ENCODE results near the gene LOX.
"Not testable (repeated sequence)": the region's sequence is repeated elsewhere in the genome, so short reads cannot be mapped to it uniquely, and the experiment has no call there.

LOX gene

DNA sequence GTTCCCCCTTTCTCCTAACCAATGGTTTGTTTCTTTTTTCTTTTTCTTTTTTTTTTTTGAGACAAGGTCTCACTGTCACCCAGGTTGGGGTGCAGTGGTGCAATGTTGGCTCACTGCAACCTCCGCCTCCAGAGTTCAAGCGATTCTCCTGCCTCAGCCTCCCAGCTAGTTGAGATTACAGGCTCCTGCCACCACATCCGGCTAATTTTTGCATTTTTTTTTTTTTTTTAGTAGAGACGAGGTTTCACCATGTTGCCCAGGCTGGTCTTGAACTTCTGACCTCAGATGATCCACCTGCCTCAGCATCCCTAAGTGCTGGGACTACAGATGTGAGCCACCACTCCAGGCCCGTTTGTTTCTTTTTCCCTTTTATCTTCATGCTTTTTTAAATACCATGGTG lies 16.2 kb upstream of the LOX start:
- not testable (repeated sequence) for H2BK120ac ChIP-seq (ENCODE audit: low read depth, low read length); H3K79me1 ChIP-seq (ENCODE audit: low read length); H3K4me2 ChIP-seq (ENCODE audit: low read length); H3K56ac ChIP-seq (ENCODE audit: low read length); H3K4me1 ChIP-seq (ENCODE audit: control insufficient read depth, low read depth, low read length); H4K5ac ChIP-seq (ENCODE audit: low read length); H3K36me3 ChIP-seq (ENCODE audit: control insufficient read depth, insufficient read depth, low read length); H3K18ac ChIP-seq (ENCODE audit: low read length); H2AK5ac ChIP-seq (ENCODE audit: low read length); H3K79me2 ChIP-seq (ENCODE audit: control insufficient read depth, insufficient read depth, low read length); H3K9ac ChIP-seq (ENCODE audit: low read length); H3K4me3 ChIP-seq (ENCODE audit: low read length); H3K4ac ChIP-seq (ENCODE audit: low read depth, low read length); H4K8ac ChIP-seq (ENCODE audit: low read depth, low read length); H3K23ac ChIP-seq (ENCODE audit: low read length); H3K27me3 ChIP-seq (ENCODE audit: insufficient read depth, low read length, poor library complexity); H2BK15ac ChIP-seq (replicated peaks; ENCODE audit: low read depth); DNase-seq; H3K27ac ChIP-seq (ENCODE audit: low read depth, low read length); H2BK5ac ChIP-seq (ENCODE audit: low read length)
- WGBS (ENCODE audit: extremely low coverage, insufficient coverage, low lambda C conversion rate) = no CpG with 5 or more reads among the region's 5 CpGs

DNA sequence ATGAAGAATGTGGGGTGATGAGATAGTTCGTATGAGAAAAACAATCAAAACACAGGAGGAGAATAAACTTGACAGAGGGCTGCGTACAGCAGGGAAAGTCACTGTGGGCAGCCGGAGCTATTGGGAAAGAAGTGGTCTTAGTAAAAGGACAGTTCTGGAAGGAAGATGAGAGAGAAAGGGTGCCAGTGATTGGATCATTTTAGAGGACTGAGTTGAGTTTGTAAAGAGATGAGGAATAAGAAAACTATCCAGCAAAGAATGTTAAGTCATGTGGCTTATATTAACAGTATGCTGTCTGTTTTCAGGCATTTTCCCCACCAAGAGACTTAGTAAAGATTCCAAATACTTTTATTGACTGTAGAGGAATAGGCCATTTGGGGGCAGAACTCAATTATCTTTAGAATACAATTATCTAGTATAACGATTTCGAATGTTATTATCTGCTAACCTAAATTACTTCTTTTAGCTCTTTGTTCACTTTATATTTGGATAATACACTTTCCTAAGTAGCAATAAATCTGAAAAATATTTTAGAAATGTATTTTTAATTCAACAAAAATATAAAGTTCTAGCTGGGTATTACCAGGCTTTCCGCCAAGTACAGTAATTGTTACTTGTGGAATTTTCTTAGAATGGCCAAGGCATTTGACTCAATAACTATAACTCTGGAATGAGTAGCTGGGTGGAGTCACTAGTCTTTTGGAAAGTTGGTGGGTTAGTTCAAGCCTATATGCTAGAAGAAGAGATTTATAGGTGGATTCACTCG lies 15.5 kb upstream of the LOX start:
- H3K23ac ChIP-seq (ENCODE audit: low read length) = no peak overlapping the region
- H2BK5ac ChIP-seq (ENCODE audit: low read length) = no peak overlapping the region
- no peak overlapping the region for H3K4me2 ChIP-seq (ENCODE audit: low read length)
- no peaks in the 10 kb centered on the region for H3K79me1 ChIP-seq (ENCODE audit: low read length)
- no peak overlapping the region for H3K27ac ChIP-seq (ENCODE audit: low read depth, low read length)
- H3K36me3 ChIP-seq (ENCODE audit: control insufficient read depth, insufficient read depth, low read length) = no peaks in the 10 kb centered on the region
- no peaks in the 10 kb centered on the region for H3K27me3 ChIP-seq (ENCODE audit: insufficient read depth, low read length, poor library complexity)
- H4K8ac ChIP-seq (ENCODE audit: low read depth, low read length) = no peak overlapping the region
- H3K56ac ChIP-seq (ENCODE audit: low read length) = no peak overlapping the region
- no peak overlapping the region for H2BK120ac ChIP-seq (ENCODE audit: low read depth, low read length)
- no peak for DNase-seq
- WGBS (ENCODE audit: extremely low coverage, insufficient coverage, low lambda C conversion rate) = no CpG with 5 or more reads among the region's 7 CpGs
- H4K5ac ChIP-seq (ENCODE audit: low read length) = no peak overlapping the region
- no peak overlapping the region for H3K4me3 ChIP-seq (ENCODE audit: low read length)
- no peak overlapping the region for H2BK15ac ChIP-seq (replicated peaks; ENCODE audit: low read depth)
- no peak overlapping the region for H2AK5ac ChIP-seq (ENCODE audit: low read length)
- H3K4me1 ChIP-seq (ENCODE audit: control insufficient read depth, low read depth, low read length) = no peaks in the 10 kb centered on the region
- H3K18ac ChIP-seq (ENCODE audit: low read length) = no peak overlapping the region
- no peaks in the 10 kb centered on the region for H3K79me2 ChIP-seq (ENCODE audit: control insufficient read depth, insufficient read depth, low read length)
- H3K4ac ChIP-seq (ENCODE audit: low read depth, low read length) = no peak overlapping the region
- H3K9ac ChIP-seq (ENCODE audit: low read length) = no peak overlapping the region

DNA sequence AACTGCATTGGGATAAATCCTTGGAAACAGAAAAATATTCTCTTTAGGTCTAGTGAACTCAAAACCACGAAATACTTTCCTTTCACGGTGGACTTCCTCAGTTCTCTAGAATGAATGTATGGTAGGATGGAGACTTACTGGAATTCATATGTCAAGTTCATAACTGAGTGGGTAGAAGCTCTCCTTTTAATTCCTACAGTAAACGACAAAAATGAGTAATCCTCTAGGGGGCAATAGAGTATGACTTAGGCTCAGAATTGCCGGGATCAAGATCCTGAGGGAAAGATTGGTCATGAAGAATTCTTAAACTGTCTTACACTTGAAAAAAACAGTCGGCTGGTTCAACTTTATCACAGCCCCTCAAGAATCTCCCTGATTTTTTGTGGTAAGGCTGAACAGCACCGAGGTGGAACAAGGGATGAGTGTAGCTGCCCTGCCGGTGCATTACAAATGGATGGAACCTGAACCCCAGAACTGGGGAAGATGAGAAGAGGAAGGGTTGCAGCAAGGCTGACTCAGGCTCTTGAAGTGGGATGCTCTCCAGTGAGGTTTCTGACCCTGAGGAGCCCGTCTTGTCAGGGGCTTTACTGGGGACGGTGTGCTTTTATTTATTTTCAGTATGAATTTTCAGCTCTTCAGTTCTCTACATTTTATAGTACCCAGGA lies 14.0 kb upstream of the LOX start:
- peak; percentile 64 for DNase-seq
- H3K4me3 ChIP-seq (ENCODE audit: low read length) = no peak overlapping the region

DNA sequence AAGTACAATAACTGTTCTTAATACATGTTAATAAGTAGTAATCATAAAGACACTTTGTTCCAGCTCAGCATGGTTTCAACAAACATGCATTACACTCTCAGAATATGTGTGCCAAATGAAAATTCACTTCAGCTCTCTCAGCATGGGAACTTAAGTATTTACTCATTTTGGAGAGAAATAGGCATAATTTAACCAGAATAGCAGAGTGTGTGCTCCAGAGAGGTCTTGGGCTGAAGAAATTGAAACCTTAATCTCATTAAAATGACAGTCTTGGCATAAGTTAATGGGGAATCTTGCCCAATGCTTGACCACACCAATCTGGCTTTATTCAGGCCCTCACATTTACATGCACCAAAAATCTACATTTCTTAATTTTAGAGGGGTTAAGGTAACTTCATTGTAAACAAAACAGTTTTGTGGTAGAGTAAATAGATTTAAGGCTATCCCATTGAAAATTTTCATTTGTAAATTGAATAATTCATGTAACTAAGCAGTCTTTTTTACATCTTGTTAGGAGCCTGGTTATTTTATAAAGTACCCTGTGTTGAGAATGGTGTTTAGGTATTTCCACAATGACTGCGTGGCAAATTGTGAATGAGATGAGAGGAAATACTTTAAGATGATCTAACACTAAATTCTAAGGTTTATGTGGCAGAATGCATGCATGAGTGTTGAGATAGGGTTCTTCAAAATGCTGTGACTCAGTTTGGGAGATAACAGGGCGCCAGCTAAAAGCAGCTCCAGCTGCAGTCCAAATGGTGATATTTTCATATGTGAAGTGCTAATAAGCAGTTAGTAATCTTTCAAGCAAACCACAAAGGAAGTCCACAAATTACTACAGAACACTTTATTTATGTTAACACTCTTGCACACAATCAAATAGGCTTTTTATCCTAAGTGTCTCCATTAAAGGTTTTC lies 11.3 kb upstream of the LOX start:
- Histone ChIP-seq H3K27ac (ENCODE audit: low read depth, low read length) (no peak overlapping the region), H3K27me3 (ENCODE audit: insufficient read depth, low read length, poor library complexity) (no peaks in the 10 kb centered on the region), H3K23ac (ENCODE audit: low read length) (no peak overlapping the region), H3K36me3 (ENCODE audit: control insufficient read depth, insufficient read depth, low read length) (no peaks in the 10 kb centered on the region), H3K4ac (ENCODE audit: low read depth, low read length) (no peak overlapping the region), H3K4me1 (ENCODE audit: control insufficient read depth, low read depth, low read length) (no peaks in the 10 kb centered on the region), H2BK15ac (replicated peaks; ENCODE audit: low read depth) (no peak overlapping the region), H4K8ac (ENCODE audit: low read depth, low read length) (no peak overlapping the region), H3K18ac (ENCODE audit: low read length) (no peak overlapping the region), H4K5ac (ENCODE audit: low read length) (no peak overlapping the region), H3K4me3 (ENCODE audit: low read length) (no peak overlapping the region), H2BK5ac (ENCODE audit: low read length) (no peak overlapping the region), H3K79me2 (ENCODE audit: control insufficient read depth, insufficient read depth, low read length) (no peaks in the 10 kb centered on the region), H2BK120ac (ENCODE audit: low read depth, low read length) (no peak overlapping the region), H3K9ac (ENCODE audit: low read length) (no peak overlapping the region), H3K4me2 (ENCODE audit: low read length) (no peak overlapping the region), H3K79me1 (ENCODE audit: low read length) (no peaks in the 10 kb centered on the region), H3K56ac (ENCODE audit: low read length) (no peak overlapping the region), H2AK5ac (ENCODE audit: low read length) (no peak overlapping the region)
- no CpG with 5 or more reads among the region's 2 CpGs for WGBS (ENCODE audit: extremely low coverage, insufficient coverage, low lambda C conversion rate)
- DNase-seq = no peak

More for the DNA sequence above, 14.0 kb upstream of the LOX start:
- Histone ChIP-seq H4K5ac (ENCODE audit: low read length) (no peak overlapping the region), H2BK120ac (ENCODE audit: low read depth, low read length) (no peak overlapping the region), H3K9ac (ENCODE audit: low read length) (no peak overlapping the region), H3K18ac (ENCODE audit: low read length) (no peak overlapping the region), H3K4me2 (ENCODE audit: low read length) (no peak overlapping the region), H3K4ac (ENCODE audit: low read depth, low read length) (no peak overlapping the region), H3K79me2 (ENCODE audit: control insufficient read depth, insufficient read depth, low read length) (no peaks in the 10 kb centered on the region), H3K23ac (ENCODE audit: low read length) (no peak overlapping the region), H3K27ac (ENCODE audit: low read depth, low read length) (no peak overlapping the region), H3K79me1 (ENCODE audit: low read length) (no peaks in the 10 kb centered on the region), H3K36me3 (ENCODE audit: control insufficient read depth, insufficient read depth, low read length) (no peaks in the 10 kb centered on the region), H4K8ac (ENCODE audit: low read depth, low read length) (no peak overlapping the region), H3K56ac (ENCODE audit: low read length) (no peak overlapping the region), H2AK5ac (ENCODE audit: low read length) (no peak overlapping the region), H3K4me1 (ENCODE audit: control insufficient read depth, low read depth, low read length) (no peaks in the 10 kb centered on the region), H2BK15ac (replicated peaks; ENCODE audit: low read depth) (no peak overlapping the region), H3K27me3 (ENCODE audit: insufficient read depth, low read length, poor library complexity) (no peaks in the 10 kb centered on the region), H2BK5ac (ENCODE audit: low read length) (no peak overlapping the region)
- WGBS (ENCODE audit: extremely low coverage, insufficient coverage, low lambda C conversion rate) = no CpG with 5 or more reads among the region's 9 CpGs

DNA sequence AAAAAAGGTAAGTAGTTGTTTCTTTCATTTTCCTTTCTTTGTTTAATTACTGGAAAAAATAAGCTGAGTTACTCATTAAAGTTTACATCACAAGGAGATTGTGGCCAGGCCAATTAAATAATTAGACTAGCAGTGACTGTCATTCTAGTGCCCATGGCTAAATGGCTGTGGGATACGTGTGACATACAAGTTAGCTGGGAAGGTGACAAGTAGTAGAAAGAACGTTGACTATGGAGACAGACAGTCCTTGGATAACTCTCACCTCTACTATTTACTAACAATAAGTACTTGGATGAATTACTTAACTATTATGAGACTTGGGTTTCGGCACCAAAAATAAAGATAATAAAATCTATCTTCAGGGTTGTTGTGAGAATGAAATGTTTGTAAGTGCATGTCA lies 7.0 kb upstream of the LOX start:
- Histone ChIP-seq H2BK5ac (ENCODE audit: low read length) (no peak overlapping the region), H3K27ac (ENCODE audit: low read depth, low read length) (no peak overlapping the region), H4K5ac (ENCODE audit: low read length) (no peak overlapping the region), H2AK5ac (ENCODE audit: low read length) (no peak overlapping the region), H4K8ac (ENCODE audit: low read depth, low read length) (no peak overlapping the region), H3K4me1 (ENCODE audit: control insufficient read depth, low read depth, low read length) (no peaks in the 10 kb centered on the region), H3K79me2 (ENCODE audit: control insufficient read depth, insufficient read depth, low read length) (no peaks in the 10 kb centered on the region), H2BK120ac (ENCODE audit: low read depth, low read length) (no peak overlapping the region), H3K4me2 (ENCODE audit: low read length) (no peak overlapping the region), H3K23ac (ENCODE audit: low read length) (no peak overlapping the region), H3K56ac (ENCODE audit: low read length) (no peak overlapping the region), H3K27me3 (ENCODE audit: insufficient read depth, low read length, poor library complexity) (no peaks in the 10 kb centered on the region), H3K79me1 (ENCODE audit: low read length) (no peaks in the 10 kb centered on the region), H3K4ac (ENCODE audit: low read depth, low read length) (no peak overlapping the region), H3K36me3 (ENCODE audit: control insufficient read depth, insufficient read depth, low read length) (no peaks in the 10 kb centered on the region), H3K18ac (ENCODE audit: low read length) (no peak overlapping the region), H3K4me3 (ENCODE audit: low read length) (no peak overlapping the region), H3K9ac (ENCODE audit: low read length) (no peak overlapping the region), H2BK15ac (replicated peaks; ENCODE audit: low read depth) (no peak overlapping the region)
- WGBS (ENCODE audit: extremely low coverage, insufficient coverage, low lambda C conversion rate) = no CpG with 5 or more reads among the region's 3 CpGs
- no peak for DNase-seq
